HG03457 (cell line): ENCODE results near the gene DOC2B.
"Not testable (repeated sequence)": the region's sequence is repeated elsewhere in the genome, so short reads cannot be mapped to it uniquely, and the experiment has no call there.

Experiments used
- ATAC-seq: cut with Tn5 transposase; IDR thresholded peaks from one replicate; pipeline ENCODE4 v1.9.1; 2021; ENCODE audit warnings: moderate number of reproducible peaks; ENCODE audit not compliant: unreplicated experiment

DOC2B gene

GRCh38 chr17:193426-193810 is 12.0 kb upstream of the DOC2B start:
- ATAC-seq = no peak

GRCh38 chr17:192666-193425 is 11.4 kb upstream of the DOC2B start:
- ATAC-seq = no peak

DNA sequence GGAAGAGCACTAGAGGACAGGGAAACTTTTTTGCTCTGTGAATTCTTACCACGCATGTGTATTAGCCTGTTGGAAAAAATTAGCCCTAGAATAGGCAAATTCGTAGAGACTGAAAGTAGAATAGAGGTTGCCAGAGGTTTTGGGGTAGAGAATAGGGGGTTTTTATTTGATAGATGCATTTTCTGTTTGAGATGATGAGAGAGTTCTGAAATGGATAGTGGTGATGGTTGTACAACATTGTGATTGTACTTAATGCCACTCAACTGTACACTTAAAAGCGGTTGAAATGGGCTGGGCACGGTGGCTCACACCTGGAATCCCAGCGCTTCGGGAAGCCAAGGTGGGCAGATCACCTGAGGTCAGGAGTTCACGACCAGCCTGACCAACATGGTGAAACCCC is 8.0 kb upstream of the DOC2B start:
- no peak for ATAC-seq

- no peak for ATAC-seq
Observed at GRCh38 chr17:187130-187529, 5.7 kb upstream of the DOC2B start.

GRCh38 chr17:185445-186138 is 4.1 kb upstream of the DOC2B start:
- no peak for ATAC-seq

DNA sequence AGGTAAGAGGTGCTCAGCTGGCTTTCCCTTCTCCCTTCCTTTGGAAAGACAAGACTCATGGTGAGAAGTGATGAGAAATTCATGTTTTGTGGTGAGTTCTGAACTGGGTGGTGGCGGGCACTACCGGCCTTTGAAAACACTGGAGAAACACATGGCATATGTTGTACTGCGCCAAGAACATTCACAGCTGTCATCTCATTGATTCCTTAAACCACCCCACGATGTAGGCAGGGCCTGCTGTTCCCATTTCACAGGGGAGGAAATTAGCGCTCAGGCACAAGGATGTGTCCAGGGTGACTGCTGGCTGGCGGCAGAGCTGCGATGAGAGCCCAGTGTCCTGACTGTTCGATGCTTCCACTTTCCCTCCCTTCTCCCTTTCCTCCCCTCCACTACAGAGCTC is 1.6 kb upstream of the DOC2B start:
- ATAC-seq = no peak

- ATAC-seq = no peak
Observed at GRCh38 chr17:182050-182751, 751 bp upstream of the DOC2B start.

DNA sequence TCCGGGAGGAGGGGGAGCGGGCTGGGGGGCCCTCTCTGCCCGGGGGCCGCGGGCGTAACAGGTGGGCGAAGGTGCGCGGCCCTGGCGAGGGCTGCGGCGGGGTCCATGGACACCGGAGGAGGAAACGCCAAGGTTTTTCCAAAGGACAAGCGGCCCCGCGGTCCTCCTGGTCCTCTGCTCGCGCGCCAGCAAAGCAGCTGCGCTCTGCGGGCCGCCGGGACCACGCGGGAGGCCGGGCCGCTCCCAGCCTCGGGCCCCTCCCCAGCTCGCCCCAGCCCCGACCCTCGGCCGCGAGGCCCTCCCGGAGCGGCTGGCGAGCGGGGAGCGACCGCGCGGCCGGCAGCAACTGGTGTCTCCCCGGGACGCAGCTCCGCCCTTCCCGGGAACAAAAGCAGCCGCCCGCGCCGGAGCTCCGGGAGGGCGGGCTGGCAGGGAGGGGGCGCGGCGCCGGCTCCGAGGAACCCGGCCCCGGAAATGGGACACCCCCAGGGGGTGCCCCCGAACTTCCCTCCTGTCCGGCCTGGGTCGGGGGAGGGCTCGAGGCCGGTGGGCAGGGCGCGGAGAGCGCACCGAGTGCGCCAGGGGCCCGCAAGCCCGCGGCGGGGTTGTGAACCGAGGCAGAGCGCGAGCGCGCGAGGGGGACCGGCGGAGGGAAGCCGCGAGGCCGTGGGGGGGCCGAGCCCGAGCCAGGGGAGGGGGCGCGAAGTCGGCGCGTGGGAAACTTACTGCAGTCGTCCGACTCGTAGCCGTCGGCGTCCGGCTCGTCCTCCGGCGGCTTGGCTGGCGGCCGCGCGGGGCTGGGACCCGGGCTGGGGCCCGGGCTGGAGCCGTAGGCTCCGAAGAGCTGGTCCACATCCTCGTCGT is 837 bp downstream of the DOC2B start:
- no peak for ATAC-seq

GRCh38 chr17:179781-180380 is 1.6 kb downstream of the DOC2B start:
- no peak for ATAC-seq

DNA sequence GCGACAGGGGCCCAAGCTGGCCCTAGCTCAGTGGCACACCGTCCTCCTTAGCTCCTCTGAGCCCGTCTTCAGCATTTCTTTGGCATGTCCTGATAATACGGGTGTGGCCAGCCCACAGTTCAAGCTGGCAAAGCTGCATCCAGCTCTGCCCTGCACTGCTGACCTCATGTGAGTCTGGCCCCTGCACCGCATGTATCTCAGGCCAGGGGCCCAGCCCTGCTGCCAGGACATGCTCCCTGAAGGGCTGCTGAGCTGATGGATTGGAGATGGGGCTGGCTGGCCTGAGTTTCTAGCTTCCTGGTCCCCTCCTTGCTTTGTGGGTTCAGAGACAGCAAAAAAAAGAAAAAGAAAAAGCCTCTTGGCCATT is 2.4 kb downstream of the DOC2B start:
- ATAC-seq = no peak

DNA sequence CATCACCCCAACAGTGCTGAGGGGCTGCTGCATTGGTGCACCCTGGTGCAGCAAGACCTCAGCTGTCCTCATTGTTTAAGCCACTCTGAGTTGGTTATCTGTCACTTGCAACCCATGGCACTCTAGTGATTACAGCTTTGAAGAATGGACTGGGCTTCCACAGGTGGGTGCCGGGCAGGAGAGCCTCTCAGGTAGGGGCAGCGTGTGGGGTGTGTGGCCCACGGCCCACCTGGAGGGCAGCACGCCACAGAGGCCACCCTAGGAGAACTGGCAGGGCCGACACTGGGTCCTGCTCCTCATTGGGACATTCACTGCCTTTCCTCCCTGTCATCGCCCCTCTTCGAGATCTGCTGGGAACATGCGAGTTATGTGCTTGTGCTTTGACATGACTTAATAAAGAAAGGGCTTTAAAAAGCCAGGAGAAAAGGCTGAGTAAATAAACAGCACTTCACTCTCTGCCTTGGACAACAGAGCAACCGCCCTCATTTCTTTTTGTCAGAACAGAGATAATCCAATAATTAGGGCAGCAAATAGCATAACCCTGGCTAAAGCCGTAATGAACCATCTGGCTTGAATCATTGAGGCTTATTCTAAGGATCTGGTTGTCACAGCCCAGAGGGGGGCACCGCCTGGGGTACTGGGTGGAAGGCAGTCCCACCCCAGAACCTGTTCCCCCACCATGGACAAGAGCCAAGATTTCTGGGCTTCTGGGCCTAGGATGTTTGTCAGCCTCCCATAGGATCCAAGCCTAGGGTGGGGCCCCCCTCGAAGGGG is 3.0 kb downstream of the DOC2B start:
- ATAC-seq = no peak

DNA sequence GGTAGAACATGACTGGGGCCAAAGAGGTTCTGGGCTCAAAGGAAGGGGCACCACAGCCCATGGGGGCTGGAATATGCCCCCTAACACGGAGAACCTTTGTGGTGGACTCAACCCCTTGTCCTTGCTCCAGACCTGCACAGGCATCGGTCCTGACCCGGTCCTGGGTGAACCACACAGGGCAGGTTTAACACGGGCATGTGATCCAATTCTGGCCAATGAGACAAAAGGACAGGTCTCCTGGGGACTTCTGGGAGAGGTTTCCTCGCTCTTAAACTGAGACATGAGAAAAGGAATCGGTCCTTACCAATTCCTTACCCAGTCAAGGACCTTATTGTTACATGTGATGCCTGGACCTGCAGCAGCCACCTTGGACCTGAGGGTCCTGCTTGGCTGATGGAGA is 3.7 kb downstream of the DOC2B start:
- no peak for ATAC-seq

DNA sequence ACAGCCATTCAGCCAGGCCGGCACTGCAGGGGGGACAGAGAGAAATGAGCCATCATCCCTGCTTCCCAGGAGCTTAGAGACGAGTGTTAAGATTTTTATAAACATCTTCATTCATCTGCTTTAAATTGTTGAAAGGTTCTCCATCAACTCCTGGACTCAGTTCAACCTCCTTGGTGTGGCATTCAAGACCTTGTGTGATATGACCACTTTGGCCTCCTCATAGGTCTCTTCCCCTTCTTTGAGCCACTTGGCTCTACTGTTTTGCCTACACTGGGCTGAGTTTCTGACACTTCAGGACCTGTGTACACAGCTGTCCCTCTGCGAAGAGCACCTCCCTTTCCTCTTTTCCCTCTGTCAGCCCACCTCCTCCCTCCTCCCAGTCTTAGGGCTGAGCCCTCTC is 4.3 kb downstream of the DOC2B start:
- ATAC-seq = no peak

DNA sequence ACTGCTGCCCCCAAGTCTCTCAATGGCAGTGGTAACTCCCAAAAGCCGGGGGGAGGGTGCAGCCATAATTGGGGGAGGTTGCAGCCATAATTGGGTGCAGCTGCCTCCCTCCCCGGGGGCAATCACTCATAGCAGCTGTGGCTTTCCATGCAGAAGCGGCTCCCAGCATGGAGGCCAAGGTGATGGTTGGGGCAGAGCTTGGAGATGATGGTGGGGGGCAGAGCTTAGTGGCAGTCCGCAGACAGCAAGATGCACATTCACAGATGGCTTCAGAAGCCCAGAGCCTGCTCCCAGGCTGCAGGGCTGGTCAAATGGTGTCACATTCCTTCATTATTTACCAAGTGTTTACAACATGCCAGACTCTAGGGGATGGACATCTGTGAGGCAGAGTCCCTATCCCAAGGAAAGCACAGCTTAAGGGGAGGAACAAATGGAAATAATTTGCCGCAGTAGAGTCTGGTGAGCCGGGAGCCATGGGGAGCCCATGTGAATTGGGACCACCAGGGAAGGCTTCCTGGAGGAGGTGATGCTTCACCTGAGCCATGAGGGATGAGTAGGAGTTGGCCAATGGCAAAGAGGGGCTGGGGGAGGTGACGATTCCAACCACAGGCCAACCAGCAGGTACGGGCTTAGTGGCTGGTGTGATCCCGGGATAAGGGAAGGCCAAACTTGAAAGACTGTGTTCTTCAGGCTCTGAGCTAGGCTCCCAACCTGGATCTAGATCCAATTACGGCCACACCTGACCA is 8.1 kb downstream of the DOC2B start:
- no peak for ATAC-seq

GRCh38 chr17:172401-172800 is 9.0 kb downstream of the DOC2B start:
- no peak for ATAC-seq

GRCh38 chr17:171871-172270 is 9.6 kb downstream of the DOC2B start:
- no peak for ATAC-seq

DNA sequence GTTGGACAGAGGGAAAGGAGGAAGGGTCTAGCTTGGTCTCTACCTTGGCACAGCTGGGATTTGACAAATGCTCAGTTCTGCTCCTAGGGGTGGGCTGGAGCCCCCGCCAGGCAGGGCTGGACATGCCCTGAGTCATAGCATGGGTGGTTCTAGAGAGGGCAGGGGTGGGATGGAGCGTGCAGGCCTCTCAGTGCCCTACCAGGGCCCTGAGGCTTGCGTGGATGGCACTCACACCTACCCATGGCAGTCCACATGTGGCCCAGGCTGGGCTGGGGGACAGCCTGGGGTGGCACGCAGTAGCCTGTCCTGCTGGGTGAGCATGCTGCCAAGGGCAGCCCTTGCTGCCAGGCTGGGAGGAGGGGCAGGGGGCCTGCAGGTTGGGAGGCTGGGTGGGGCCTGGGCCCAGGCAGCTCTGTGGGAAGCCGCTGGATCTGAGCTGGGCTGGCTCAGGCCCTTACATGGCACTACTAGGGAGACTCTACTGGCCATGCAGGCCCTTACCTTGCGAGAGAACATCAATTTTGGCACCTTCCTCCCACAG is 11.2 kb downstream of the DOC2B start:
- ATAC-seq = no peak

GRCh38 chr17:168614-169013 is 12.8 kb downstream of the DOC2B start:
- ATAC-seq = not testable (repeated sequence)

GRCh38 chr17:165939-166338 is 15.5 kb downstream of the DOC2B start:
- no peak for ATAC-seq
